Measurements from ENCODE around the gene LYSMD1.

DNA sequence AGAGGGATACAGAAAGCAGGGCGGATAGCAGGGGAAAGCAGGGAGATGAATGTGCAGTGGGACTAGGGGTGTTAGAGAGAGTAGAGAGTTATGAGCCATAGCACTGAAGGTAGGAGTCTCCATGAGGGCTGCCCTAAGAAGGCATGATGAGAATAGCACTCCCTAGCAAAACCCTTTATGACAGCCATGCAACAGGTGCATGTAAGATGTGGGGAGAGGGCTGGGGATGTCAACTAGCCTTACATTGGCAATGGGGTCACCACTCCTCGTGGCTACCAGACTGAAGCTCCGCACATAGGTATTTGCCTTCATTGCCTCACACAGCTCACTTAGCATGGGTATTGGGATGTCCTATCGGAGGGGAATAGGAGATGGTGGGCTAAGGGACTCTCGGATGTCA lies 5.5 kb upstream of the LYSMD1 start:
- TF ChIP-seq EZH2 (IDR thresholded peaks at IDR 0.05; ENCODE audit: low read length, missing control alignments), result no peak
- TF ChIP-seq, protein P1, sequence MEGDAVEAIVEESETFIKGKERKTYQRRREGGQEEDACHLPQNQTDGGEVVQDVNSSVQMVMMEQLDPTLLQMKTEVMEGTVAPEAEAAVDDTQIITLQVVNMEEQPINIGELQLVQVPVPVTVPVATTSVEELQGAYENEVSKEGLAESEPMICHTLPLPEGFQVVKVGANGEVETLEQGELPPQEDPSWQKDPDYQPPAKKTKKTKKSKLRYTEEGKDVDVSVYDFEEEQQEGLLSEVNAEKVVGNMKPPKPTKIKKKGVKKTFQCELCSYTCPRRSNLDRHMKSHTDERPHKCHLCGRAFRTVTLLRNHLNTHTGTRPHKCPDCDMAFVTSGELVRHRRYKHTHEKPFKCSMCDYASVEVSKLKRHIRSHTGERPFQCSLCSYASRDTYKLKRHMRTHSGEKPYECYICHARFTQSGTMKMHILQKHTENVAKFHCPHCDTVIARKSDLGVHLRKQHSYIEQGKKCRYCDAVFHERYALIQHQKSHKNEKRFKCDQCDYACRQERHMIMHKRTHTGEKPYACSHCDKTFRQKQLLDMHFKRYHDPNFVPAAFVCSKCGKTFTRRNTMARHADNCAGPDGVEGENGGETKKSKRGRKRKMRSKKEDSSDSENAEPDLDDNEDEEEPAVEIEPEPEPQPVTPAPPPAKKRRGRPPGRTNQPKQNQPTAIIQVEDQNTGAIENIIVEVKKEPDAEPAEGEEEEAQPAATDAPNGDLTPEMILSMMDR (conservative IDR thresholded peaks at IDR 0.05 in 1 of 2, IDR thresholded peaks at IDR 0.05 in 1 of 2; ENCODE audit: low read depth in 1 of 2, low read length in 2 of 2), result no peak

Measured in fibroblast of lung (primary cell).